ENCODE results near the gene ZC3H7B.

Gene ZC3H7B

GRCh38 chr22:41330169-41330568 lies 28.8 kb downstream of the ZC3H7B start:
- DNase-seq = no peak

- DNase-seq = no peak
Measured at GRCh38 chr22:41332217-41332939, 31.1 kb downstream of the ZC3H7B start.

- no peak for DNase-seq
Measured at GRCh38 chr22:41333806-41334205, 32.5 kb downstream of the ZC3H7B start.

GRCh38 chr22:41334215-41334614 lies 32.9 kb downstream of the ZC3H7B start:
- no peak for DNase-seq

- no peak for DNase-seq
Measured at GRCh38 chr22:41334951-41335635, 33.8 kb downstream of the ZC3H7B start.

DNA sequence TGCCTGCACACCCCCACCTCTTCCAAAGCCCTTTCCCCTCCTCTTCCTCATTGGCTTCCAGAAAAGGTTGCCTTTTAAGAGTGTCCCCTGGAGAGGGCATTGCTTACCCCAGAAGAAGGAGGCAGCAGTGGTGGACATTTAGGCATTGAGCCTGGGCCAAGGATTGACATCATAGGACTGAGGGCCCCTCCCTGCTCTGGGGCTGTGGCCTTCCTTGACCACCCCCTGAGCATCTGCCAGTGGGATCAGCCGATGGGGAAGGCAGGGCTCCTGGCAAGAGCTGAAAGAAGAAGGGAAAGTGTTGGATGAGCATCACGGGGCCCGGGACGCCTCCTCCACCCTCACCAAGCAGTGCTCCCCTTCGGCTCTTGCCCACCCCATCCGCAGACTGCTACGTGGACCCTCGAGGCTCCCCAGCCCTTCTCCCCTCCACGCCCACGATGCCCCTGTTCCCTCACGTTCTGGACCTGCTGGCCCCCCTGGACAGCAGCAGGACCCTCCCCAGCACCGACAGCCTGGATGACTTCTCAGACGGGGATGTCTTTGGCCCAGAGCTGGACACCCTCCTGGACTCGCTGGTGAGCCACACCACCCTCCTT lies 37.4 kb downstream of the ZC3H7B start:
- no peak for DNase-seq

DNA sequence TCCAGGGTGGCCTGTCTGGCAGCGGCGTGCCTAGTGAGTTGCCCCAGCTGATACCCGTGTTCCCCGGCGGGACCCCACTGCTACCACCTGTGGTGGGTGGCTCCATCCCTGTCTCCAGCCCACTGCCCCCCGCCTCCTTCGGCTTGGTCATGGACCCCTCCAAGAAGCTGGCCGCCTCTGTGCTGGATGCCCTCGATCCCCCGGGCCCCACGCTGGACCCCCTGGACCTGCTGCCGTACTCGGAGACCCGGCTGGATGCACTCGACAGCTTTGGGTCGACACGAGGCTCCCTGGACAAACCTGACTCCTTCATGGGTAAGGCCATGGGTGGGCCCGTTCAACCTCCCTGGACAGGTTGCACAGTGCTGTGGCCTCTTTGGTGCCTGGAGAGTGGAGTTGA lies 38.5 kb downstream of the ZC3H7B start:
- no peak for DNase-seq

GRCh38 chr22:41340357-41340756 lies 39.0 kb downstream of the ZC3H7B start:
- DNase-seq = no peak

DNA sequence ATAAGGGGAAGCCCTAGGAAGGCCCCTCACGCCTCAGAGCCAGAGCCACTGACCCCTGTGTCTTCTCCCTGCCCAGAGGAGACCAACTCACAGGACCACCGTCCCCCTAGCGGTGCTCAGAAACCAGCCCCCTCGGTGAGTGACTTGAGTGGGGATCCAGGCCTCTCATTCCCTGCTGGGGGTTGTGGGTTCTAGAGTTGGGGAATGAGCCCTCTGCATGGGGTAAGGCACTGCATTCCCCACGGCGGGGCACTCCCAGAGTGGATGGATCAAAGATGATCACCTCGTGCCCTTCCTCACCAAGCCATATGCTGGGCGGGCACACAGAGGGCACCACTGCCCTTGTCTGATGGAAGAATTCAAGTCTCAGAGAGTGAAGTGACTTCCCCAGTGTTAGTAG lies 39.7 kb downstream of the ZC3H7B start:
- DNase-seq = no peak

GRCh38 chr22:41341990-41342389 lies 40.7 kb downstream of the ZC3H7B start:
- no peak for DNase-seq

DNA sequence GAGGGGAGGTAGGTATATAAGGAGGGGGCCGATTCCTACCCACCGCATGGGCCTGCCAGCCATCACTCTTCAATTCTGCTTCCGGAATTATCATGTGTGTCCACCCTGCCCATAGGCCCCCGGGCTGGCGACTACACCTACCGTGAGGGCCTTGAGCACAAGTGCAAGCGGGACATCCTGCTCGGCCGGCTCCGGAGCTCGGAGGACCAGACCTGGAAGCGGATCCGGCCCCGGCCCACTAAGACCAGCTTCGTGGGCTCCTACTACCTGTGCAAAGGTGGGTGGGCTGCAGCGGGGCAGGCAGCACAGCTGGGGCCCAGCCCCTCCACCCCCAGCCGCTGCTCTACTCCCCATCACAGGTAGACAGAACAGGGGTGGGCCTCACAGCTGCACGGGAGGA lies 42.0 kb downstream of the ZC3H7B start:
- no peak for DNase-seq

GRCh38 chr22:41343717-41344116 lies 42.4 kb downstream of the ZC3H7B start:
- DNase-seq = no peak

DNA sequence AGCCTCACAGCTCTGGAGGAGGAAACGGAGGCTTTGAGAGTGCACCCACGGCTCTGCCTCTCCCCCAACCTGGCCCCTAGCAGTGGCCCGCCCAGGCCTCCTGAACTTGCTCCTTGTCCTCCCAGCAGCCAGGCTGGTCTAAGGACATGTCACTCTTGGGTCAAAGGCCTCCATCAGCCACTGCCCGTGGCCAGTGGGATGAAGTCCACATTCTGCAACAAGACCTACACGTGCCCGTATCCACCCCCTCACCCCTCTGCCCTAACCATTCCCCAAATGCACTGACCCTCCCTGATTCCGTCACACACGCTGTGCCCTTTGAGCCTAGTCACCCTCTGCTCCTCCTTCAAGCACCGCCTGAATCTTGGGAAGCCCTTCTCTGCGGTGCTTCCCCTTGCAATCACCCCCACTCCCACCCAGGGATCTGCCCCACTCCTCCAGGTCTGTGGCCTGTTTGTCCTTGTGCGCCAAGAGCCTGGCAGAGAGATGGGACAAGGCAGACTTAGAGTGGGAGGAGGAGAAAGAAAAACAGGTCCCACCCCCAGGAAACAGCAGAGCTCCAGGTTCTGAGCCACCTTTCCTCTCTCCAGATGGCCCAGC lies 43.0 kb downstream of the ZC3H7B start:
- no peak for DNase-seq

DNA sequence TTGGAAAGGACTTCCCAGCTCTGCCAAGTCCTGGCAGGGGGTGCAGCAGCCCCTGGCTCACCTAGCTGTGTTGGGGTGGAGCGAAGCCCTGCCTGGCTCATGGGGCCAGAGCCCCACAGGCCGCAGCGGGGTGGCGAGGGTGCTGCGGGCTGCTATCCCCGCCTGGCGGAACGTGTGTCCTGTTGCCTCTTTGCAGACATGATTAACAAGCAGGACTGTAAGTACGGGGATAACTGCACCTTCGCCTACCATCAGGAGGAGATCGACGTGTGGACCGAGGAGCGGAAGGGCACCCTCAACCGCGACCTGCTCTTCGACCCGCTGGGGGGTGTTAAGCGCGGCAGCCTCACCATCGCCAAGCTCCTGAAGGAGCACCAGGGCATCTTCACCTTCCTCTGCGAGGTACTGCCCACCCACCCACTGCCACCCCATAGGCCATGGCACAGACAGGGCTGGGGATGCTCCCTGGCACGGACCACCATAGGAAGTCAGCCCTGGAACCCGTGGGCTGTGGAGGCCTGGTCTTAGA lies 44.5 kb downstream of the ZC3H7B start:
- DNase-seq = no peak

DNA sequence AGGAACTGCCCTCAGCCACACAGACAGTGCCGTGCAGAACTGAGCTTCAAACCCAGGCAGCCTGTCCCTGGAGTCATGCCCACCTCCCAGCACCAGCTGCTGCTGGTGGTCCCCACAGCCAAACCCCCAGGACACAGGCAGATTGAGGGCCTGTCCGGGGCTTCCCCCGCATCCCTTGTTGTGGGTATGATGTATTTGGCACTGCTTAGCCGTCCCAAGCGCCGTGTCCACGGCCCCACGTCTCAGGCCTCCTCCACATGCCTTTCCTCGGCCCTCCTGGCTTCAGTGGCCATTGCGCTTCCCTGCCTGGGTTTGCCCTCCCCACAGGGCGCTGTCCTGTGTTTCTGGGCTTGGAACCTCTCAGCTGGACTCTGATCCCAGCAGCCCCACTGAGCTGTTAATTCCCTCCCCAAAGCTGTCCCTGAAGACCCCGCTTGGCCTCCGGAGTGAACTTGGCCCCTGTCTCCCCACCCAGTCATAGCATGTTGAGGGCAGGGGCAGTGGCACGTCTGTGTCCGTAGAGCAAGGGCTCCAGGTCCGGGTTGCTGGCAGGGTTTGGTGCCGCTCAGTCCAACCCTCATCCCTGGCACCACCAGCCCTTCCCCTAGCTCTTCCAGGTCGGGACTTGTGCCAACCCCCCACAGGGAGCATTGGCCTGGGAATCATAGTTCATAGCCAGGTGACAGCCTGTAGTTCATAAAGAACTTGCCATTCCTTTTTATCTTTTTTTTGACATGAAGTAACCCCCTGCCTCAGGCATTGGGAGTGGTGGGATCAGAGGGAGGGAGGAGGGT lies 45.9 kb downstream of the ZC3H7B start:
- DNase-seq = no peak

DNA sequence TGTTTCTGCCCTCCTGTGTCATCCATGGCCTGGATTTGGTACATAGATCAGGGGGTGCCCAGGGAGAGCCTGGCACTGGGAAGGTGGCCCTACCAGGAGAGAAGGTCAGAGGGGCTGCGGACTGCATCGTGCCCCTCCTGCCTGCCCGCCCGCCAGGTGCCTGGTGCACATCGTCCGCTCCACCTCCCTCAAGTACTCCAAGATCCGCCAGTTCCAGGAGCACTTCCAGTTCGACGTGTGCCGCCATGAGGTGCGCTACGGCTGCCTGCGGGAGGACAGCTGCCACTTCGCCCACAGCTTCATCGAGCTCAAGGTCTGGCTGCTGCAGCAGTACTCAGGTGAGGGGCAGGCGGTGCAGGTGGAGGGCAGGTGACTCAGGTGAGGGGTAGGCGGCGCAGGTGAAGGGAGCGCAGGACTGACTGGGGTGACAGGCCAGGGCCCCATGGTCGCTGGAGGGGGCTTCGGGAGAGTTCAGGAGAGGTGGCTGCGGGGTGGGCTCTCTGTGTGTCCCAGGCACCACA lies 47.7 kb downstream of the ZC3H7B start:
- DNase-seq = no peak

DNA sequence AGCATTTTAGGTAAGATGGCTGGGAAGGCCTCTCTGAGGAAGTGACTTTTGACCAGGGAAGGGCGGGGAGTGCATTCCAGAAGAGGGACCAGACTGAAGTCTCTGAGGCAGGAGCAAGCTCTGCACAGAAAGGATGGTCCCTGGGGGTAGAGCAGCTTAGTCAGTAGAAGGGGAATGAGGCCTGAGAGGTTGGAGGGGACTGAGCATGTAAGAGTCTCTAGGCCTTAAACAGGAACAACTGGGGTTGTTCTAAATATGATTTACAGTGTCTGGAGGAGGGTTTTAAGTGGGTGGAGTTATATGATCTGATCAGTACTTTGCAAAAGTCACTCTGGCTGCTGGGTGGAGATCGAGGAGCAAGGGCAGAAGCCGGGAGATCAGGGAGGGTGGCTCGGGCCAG lies 48.8 kb downstream of the ZC3H7B start:
- DNase-seq = no peak

GRCh38 chr22:41351011-41351410 lies 49.7 kb downstream of the ZC3H7B start:
- no peak for DNase-seq

- no peak for DNase-seq
Measured at GRCh38 chr22:41352058-41352457, 50.7 kb downstream of the ZC3H7B start.

DNA sequence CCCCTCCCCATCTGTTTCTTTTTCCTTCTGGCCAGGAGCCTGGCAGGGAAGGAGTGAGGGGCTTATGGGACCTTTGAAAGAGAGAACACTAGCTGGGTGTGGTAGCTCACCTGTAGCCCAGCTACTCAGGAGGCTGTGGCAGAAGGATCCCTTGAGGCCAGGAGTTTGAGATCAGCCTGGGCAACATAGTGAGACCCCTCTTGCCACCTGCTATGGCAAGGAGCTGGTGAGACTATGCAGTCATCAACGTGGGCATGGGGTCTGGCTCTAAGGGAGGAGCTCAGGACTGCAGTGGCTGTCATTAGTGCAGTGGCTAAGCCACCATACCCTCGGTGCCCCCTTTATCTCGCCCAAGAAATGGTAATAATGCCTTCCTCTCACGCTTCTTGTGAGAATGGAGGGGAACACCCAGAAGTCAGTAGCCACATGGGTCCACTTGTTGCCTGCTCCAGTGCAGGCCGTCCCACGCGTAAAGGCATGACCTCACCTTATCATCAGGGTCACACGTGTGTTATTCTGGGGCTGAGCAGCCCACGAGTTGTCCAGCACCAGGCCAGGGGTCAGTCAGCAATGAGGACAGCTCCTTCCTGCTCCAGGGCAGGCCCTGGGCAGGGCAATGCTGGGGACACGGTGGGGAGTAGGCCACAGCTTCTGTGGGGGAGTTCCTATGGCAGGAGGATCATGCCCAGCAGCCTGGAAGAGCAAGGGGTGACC lies 52.7 kb downstream of the ZC3H7B start:
- DNase-seq = no peak

GRCh38 chr22:41354979-41355378 lies 53.7 kb downstream of the ZC3H7B start:
- no peak for DNase-seq

DNA sequence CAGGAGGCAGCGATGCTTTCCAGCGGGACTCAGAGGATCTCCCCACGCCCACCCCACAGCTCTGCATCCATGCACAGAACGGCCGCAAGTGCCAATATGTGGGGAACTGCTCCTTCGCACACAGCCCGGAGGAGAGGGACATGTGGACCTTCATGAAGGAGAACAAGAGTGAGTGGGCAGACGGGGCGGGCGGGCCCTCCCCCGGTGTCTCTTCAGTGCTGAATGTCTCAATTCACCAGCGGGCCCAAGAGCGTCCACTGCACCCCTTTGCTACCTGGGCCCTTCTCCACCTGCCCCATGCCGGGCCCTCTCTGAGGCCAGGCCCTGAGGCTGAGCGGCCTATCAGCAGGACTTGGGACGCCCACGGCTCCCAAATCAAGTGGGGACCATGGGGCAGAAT lies 54.6 kb downstream of the ZC3H7B start:
- DNase-seq = no peak

Measured in stimulated activated naive CD4-positive, alpha-beta T cell (primary cell).